HG03108 (cell line): ENCODE results near the gene FUT3.

Experiments used
- ATAC-seq: cut with Tn5 transposase; IDR thresholded peaks from one replicate; pipeline ENCODE4 v1.9.1; 2021; ENCODE audit warnings: moderate library complexity; ENCODE audit not compliant: unreplicated experiment

Gene FUT3

DNA sequence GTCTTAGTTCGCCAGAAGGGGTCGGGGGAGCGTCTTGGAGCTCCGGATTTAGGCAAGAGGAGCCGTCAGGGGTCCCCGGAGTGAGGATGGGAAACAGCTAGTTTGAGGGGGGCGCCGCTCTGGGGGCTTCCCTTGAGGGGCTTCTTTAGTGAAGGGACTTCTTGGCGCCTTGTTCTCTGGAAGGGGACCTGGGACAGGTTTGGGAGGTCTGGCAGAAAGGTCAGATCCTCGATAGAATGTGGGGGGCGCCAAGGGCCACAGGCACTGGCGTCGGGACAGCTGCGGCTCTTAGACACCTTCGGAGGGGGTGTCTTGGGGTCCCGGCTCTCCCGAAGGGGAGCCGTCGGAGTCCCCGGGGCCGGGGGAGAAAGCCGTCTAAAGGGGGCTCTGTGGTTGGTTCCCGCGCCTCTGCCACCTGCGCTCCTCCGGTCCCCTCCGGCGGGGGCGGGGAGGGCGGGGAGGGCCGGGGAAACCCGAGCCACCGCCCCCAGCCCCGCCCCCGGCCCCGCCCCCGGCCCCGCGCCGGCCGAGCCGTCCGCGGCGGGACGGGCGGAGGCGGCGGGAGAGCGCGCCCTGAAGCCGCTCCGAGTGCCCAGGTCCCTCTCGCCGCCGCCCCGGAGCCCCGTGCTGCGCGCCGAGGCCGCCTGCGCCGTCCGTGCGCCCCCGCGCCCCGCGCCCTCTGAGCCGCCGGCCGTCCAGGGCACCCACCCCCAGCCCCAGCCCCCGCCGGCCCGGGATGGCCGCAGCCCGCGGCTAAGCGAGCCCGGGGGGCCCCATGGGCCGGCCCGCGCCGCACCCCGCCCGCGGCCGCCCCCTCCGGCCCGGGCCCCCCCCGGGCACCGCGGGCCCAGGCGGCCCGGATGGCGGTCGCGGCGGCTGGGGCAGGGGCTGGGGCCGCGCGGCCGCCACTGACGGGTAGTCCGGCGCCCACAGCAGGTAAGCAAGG is 46.5 kb downstream of the FUT3 start, which contains the start of gene NRTN:
Gene NRTN (plus strand): TSS at position 552 of the 946 bp plus-strand sequence. CDS start 19,099 bp downstream, outside the sequence.
- no peak for ATAC-seq

- ATAC-seq, result peak; percentile 73
These were observed 47.3 kb downstream of the FUT3 start for GRCh38 chr19:5803752-5804515.

DNA sequence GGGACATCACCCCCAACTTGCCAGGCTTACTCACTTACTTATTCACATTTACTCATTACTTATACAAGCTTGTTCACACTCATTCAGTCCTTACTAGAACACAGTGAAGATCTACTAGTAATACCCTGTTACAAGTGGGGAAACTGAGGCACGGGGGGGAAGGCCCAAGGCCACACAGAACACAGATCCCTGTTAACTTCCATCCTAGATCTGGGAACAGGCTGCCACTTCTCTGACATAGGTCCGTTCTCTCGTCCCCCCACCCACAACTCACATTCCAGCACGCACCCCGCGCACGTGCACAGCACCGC is 47.9 kb downstream of the FUT3 start:
- no peak for ATAC-seq

DNA sequence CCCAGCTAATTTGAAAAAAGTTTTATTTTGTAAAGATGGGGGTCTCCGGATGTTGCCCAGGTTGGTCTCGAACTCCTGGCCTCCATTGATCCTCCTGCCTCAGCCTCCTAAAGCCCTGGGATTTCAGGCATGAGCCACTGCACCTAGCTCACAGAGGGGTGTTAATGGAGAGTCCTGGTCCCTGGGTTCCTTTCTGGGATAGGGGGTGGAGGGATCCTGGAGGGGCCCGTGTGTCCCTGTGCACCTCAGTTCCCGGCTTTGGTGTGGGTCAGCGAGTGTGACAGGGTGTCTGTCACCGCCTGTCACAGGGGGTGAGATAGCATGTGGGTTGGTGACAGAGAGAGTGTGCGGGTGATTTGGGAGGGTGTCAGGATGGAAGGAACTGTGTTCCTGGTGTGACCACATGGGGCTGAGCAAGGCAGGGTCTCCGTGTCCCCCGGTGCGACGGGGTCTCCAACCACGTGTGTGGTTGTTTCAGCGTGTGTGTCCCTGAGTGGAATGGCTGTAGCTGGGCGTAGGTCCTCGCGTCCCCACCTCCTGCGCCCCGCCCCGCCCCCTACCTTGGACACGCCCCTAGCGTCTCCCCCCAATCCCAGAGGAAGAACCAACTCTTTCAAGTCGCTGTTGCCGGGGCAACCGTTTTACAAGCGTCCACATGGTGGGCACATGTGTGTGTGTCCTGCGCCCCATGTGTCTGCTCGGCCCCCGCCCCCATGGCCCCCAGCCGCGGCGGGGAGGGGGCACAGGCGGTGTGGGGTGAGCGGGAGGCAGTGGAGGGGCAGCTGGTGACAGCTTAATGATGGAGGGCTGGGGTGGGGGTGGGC is 49.2 kb downstream of the FUT3 start:
- ATAC-seq, result no peak

DNA sequence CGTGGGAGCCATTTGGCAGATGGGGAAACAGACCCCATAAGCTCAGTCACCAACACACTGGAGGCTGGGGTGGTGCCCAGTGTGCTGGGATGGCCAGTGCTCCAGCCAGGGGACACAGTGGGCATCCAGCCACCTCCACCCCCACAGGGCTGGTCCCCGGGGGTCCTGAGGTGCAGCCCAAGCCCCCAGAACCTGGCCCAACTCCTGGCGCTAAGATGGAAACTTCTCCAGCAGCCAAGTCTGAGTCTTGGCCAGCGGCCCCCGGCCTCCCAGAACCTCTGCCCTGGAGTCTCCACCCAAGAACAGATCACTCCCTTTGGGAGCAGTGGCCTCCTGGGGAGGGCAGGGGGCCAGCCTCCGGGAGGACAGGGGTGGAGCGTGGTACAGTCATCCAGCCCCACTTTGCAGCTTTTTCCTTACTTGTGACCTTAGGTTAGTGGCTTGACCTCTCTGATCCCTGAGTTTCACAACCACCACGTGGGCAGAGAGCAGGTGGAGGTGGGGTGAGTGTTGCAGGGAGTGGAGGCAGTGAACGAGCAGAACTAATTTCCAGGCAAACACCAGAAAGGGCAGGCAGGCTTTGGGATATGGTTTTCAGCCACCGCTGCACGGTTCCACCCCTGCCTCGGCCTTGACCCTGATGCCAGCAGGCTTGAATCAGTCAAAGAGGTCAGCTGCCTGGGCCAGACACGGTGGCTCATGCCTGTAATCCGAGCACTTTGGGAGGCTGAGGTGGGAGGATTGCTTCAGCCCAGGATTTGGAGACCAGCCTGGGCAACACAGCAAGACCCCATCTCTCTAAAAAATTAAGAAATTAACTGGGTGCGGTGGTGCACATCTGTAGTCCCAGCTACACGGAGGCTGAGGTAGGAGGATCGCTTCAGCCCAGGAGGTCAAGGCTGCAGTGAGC is 50.6 kb downstream of the FUT3 start:
- no peak for ATAC-seq

DNA sequence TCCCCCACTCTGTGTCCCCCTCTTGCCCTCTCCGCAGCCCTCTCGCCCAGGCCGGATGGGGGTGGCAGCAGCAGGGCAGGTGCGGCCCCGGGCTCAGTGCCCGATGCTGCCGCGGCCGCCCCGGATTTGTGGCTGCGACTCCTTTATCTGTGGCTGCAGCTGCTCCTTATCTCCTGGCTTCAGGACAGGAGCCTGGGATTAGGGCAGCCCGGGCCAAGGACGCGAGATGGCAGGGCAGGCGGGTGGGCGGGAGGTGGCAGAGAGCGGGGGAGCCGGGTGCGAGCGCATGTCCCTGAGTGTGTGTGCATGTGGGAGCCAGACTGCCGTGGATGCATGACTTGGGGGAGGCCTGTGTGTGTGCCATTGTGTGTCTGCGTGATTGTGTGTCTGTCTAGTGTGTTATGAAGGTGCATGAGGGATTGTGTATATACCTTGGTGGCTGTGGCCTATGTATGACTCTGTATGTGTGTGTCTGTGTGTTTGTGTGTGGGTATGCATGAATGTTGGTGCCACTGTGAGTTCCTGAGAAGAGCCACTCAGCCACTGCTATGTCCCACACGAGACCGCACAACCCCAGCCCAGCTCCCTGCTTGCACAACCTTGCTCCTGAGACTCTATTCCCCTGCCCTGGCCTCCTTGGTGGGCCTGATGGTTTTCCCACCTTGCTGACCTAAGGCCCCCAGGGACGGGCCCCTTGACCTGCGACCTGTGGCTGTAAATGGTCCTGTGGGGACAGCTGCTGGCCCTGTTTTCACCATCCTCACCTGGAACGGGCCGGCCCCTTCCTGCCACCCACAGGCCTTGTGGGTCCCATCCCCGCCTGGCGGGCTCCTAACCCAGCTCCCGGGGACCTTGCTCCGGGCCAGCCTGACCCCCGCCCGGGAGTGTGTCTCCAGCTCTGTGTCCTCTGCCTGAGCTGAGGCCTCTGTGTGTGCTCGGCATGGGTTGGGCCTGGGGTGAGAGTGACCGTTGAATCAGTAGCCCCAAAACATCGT is 51.7 kb downstream of the FUT3 start:
- ATAC-seq, result no peak

- no peak for ATAC-seq
These were observed 53.0 kb downstream of the FUT3 start for GRCh38 chr19:5798244-5798643.

- ATAC-seq, result no peak
These were observed 55.8 kb downstream of the FUT3 start for GRCh38 chr19:5795382-5795919.

GRCh38 chr19:5793188-5793587 is 58.1 kb downstream of the FUT3 start:
- no peak for ATAC-seq
